Astrocyte (in vitro differentiated cells and primary cell): ENCODE data around the gene MED13L. TPM values are rescaled to one million over a fixed set of nuclear protein-coding genes. Genes with fewer than 3 reads are reported as not detected.

Source experiments
- DNase-seq: peaks from one replicate; pipeline ENCODE4 v3.0.0-alpha.2; 2010; ENCODE audit warnings: low read depth
- FAIRE-seq: peaks from 2 replicates; lab custom pipeline; 2011; peaks lifted over from hg19 to GRCh38; lab: Jason Lieb, UNC
- H2AFZ ChIP-seq: 2 replicates; pipeline ENCODE4 v1.6.0; 2012; ENCODE audit warnings: low read depth, low read length, inconsistent platforms
- H3K27ac ChIP-seq: 2 replicates; pipeline ENCODE4 v1.5.1; 2011; ENCODE audit warnings: low read depth, low read length, inconsistent platforms
- H3K27me3 ChIP-seq: 2 replicates; pipeline ENCODE4 v1.6.0; 2011; ENCODE audit warnings: low read length, inconsistent platforms; ENCODE audit not compliant: insufficient read depth
- H3K36me3 ChIP-seq: 2 replicates; pipeline ENCODE4 v1.5.1; 2011; ENCODE audit warnings: low read length, inconsistent platforms; ENCODE audit not compliant: insufficient read depth
- H3K4me1 ChIP-seq: 2 replicates; pipeline ENCODE4 v1.5.1; 2011; ENCODE audit warnings: low read length, inconsistent platforms; ENCODE audit not compliant: insufficient read depth
- H3K4me2 ChIP-seq: 2 replicates; pipeline ENCODE4 v1.6.0; 2012; ENCODE audit warnings: low read length, inconsistent platforms
- H3K4me3 ChIP-seq: 2 replicates; pipeline ENCODE4 v1.5.1; 2011; ENCODE audit warnings: low read depth, mild to moderate bottlenecking, low read length, inconsistent platforms; ENCODE audit not compliant: insufficient read depth
- H3K79me2 ChIP-seq: 2 replicates; pipeline ENCODE4 v1.6.0; 2012; ENCODE audit warnings: mild to moderate bottlenecking, low read length, inconsistent platforms; ENCODE audit not compliant: insufficient read depth
- H3K9ac ChIP-seq: 2 replicates; pipeline ENCODE4 v1.6.0; 2012; ENCODE audit warnings: mild to moderate bottlenecking, low read length, inconsistent platforms
- H3K9me3 ChIP-seq: 2 replicates; pipeline ENCODE4 v1.5.1; 2012; ENCODE audit warnings: low read depth, mild to moderate bottlenecking, low read length, inconsistent platforms; ENCODE audit not compliant: insufficient read depth
- H4K20me1 ChIP-seq: 2 replicates; pipeline ENCODE4 v1.6.0; 2012; ENCODE audit warnings: low read length, inconsistent platforms; ENCODE audit not compliant: insufficient read depth
- H3K27ac Mint-ChIP-seq: one replicate; pipeline ENCODE4 v1.8.0; 2021; ENCODE audit warnings: mild to moderate bottlenecking, mixed read lengths; ENCODE audit not compliant: unreplicated experiment
- H3K27me3 Mint-ChIP-seq: one replicate; pipeline ENCODE4 v1.8.0; 2021; ENCODE audit warnings: low read depth, mixed read lengths; ENCODE audit not compliant: unreplicated experiment
- H3K36me3 Mint-ChIP-seq: one replicate; pipeline ENCODE4 v1.8.0; 2021; ENCODE audit warnings: low read depth, mixed read lengths; ENCODE audit not compliant: unreplicated experiment
- H3K4me1 Mint-ChIP-seq: one replicate; pipeline ENCODE4 v1.8.0; 2021; ENCODE audit warnings: low read depth, mixed read lengths; ENCODE audit not compliant: unreplicated experiment
- H3K4me3 Mint-ChIP-seq: one replicate; pipeline ENCODE4 v1.8.0; 2021; ENCODE audit warnings: mild to moderate bottlenecking, moderate library complexity, mixed read lengths; ENCODE audit not compliant: unreplicated experiment
- H3K9me3 Mint-ChIP-seq: one replicate; pipeline ENCODE4 v1.8.0; 2021; ENCODE audit warnings: mild to moderate bottlenecking, mixed read lengths; ENCODE audit not compliant: unreplicated experiment
- EZH2 ChIP-seq: IDR thresholded peaks from 2 replicates; pipeline ENCODE4 v1.6.1; 2012; ENCODE audit warnings: mild to moderate bottlenecking, low read length, inconsistent platforms; ENCODE audit not compliant: insufficient read depth
- total RNA-seq: library from RNA; stranded (reverse); gene quantifications from 2 replicates; pipeline ENCODE4 v1.2.1, GENCODE V29; 2021
- TF ChIP-seq, protein P1 (sequence below): IDR thresholded peaks from 2 replicates; pipeline ENCODE4 v1.5.1; 2011; ENCODE audit warnings: low read depth, mild to moderate bottlenecking, inconsistent platforms, low read length, moderate library complexity; ENCODE audit not compliant: insufficient read depth

Gene MED13L
- total RNA-seq, 1 donor from 2014 or later: 153 TPM

DNA sequence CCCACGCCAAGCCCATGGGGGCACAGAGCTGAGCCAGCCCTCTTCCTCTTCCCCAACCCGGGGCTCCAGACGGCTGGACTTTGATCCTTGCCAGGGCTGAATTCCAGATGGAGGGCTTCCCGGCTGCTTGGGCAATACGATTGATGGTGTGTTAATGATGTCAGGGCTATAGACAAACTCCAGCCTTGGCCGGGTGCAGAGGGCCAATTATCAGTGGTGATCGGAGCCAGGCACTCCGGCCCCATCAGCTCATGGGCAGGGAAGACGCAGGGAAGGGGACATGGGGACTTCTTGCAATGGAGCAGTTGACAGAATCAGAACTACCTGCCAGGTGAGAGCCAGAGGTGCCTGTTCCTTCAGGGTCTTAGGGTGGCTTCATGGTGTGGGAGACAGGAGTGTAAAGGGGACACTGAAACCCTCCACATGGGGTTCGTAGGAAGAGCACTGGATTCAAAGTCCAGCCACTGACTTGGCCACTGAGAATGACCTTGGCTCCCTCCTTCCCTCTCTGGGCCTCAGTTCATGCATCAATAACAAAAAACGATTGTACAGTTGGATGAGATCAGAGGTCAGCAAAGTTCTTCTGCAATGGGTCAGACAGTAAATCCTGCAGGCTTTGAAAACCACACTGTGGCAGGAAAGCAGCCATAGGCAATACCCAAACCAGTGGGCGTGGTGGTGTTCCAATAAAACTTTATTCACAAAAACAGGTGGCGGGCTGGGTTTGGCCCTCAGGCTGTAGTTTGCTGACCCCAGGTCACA lies 333.7 kb downstream of the MED13L start:
- Mint-ChIP-seq H3K27me3 (no peaks in the 10 kb centered on the region), H3K9me3 (no peaks in the 10 kb centered on the region), H3K36me3 (peaks cover 2% of the 10 kb centered on the region), H3K4me3 (no peak overlapping the region), H3K27ac (no peak overlapping the region), H3K4me1 (peaks cover 9% of the 10 kb centered on the region)
- Histone ChIP-seq H3K36me3 (no peaks in the 10 kb centered on the region), H3K4me2 (no peak overlapping the region), H3K9ac (no peak overlapping the region), H2AFZ (no peak overlapping the region), H3K4me3 (no peak overlapping the region), H3K27me3 (no peaks in the 10 kb centered on the region), H3K27ac (no peak overlapping the region), H3K4me1 (peaks cover 5% of the 10 kb centered on the region), H3K79me2 (no peaks in the 10 kb centered on the region), H3K9me3 (peaks cover under 1% of the 10 kb centered on the region), H4K20me1 (no peaks in the 10 kb centered on the region)
- FAIRE-seq (no peak), DNase-seq (no peak)
- TF ChIP-seq, protein P1, sequence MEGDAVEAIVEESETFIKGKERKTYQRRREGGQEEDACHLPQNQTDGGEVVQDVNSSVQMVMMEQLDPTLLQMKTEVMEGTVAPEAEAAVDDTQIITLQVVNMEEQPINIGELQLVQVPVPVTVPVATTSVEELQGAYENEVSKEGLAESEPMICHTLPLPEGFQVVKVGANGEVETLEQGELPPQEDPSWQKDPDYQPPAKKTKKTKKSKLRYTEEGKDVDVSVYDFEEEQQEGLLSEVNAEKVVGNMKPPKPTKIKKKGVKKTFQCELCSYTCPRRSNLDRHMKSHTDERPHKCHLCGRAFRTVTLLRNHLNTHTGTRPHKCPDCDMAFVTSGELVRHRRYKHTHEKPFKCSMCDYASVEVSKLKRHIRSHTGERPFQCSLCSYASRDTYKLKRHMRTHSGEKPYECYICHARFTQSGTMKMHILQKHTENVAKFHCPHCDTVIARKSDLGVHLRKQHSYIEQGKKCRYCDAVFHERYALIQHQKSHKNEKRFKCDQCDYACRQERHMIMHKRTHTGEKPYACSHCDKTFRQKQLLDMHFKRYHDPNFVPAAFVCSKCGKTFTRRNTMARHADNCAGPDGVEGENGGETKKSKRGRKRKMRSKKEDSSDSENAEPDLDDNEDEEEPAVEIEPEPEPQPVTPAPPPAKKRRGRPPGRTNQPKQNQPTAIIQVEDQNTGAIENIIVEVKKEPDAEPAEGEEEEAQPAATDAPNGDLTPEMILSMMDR: no peak
- TF ChIP-seq EZH2: no peak

DNA sequence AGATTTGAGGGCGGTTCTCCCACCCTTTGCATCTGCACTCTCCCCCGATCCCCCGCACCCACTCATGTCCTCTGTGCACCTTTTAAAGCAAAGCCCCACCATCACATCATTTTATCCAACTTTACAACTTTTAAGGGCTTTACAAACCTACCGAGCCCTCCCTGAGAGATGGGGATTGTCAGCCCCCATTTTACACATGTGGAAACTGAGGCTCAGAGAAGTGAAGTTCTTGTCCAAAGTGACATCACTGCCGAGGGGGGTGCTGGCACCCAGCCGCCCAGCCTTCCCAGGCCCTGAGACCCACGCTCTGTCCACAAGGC lies 334.2 kb downstream of the MED13L start:
- TF ChIP-seq EZH2: no peak
- TF ChIP-seq, protein P1: no peak
- H3K36me3 Mint-ChIP-seq: no peaks in the 10 kb centered on the region
- Histone ChIP-seq H3K4me3 (no peak overlapping the region), H3K79me2 (no peaks in the 10 kb centered on the region), H3K27me3 (no peaks in the 10 kb centered on the region), H3K4me2 (no peak overlapping the region), H3K27ac (no peak overlapping the region), H4K20me1 (no peaks in the 10 kb centered on the region), H3K9ac (no peak overlapping the region), H2AFZ (no peak overlapping the region), H3K9me3 (peaks cover 3% of the 10 kb centered on the region), H3K36me3 (no peaks in the 10 kb centered on the region), H3K4me1 (peaks cover 5% of the 10 kb centered on the region)
- H3K4me1 Mint-ChIP-seq: peaks cover 9% of the 10 kb centered on the region
- FAIRE-seq (no peak), DNase-seq (no peak)
- H3K27me3 Mint-ChIP-seq: no peaks in the 10 kb centered on the region
- no peak overlapping the region for H3K27ac Mint-ChIP-seq
- no peaks in the 10 kb centered on the region for H3K9me3 Mint-ChIP-seq
- H3K4me3 Mint-ChIP-seq: no peak overlapping the region

DNA sequence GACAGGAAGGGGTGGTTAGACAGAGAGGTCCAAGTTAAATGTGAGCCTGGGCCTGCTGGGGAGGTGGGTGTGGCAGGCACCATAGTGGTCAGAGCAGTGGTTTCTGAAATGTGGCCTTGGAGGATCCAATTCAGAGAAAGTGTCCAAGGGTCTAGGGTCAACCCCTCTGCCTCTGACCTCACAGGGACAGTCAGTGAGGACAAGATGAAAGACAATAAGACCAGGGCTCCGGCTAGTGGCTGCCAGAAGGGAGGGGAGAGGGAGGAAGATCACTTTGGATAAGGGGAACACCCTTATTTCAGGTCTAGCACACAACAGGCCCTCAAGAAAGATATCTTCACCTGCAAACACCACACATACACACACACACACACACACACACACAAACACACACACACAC lies 335.1 kb downstream of the MED13L start:
- no peak for FAIRE-seq
- Mint-ChIP-seq H3K9me3 (no peaks in the 10 kb centered on the region), H3K27ac (no peak overlapping the region), H3K36me3 (no peaks in the 10 kb centered on the region), H3K4me3 (no peak overlapping the region), H3K4me1 (peaks cover 9% of the 10 kb centered on the region), H3K27me3 (no peaks in the 10 kb centered on the region)
- DNase-seq: no peak
- Histone ChIP-seq H3K79me2 (no peaks in the 10 kb centered on the region), H3K27me3 (no peaks in the 10 kb centered on the region), H4K20me1 (no peaks in the 10 kb centered on the region), H3K27ac (no peak overlapping the region), H3K36me3 (no peaks in the 10 kb centered on the region), H2AFZ (no peak overlapping the region), H3K4me1 (peaks cover 5% of the 10 kb centered on the region), H3K9me3 (peaks cover 3% of the 10 kb centered on the region), H3K9ac (no peak overlapping the region), H3K4me3 (no peak overlapping the region), H3K4me2 (no peak overlapping the region)
- TF ChIP-seq, protein P1: no peak
- no peak for TF ChIP-seq EZH2
